ENCODE results near the gene HRH1. TPM values are rescaled to one million over a fixed set of nuclear protein-coding genes. Genes with fewer than 3 reads are reported as not detected.
"Not testable (repeated sequence)": the region's sequence is repeated elsewhere in the genome, so short reads cannot be mapped to it uniquely, and the experiment has no call there.

The HRH1 gene
- total RNA-seq, result 9.6 TPM

- DNase-seq, result peak; percentile 27
Observed at GRCh38 chr3:11154036-11154952, at the start of gene HRH1. HRH1 (plus strand) TSS chr3:11154493; CDS start chr3:11259038, 104,545 bp downstream.

GRCh38 chr3:11113316-11113715, 41.0 kb upstream of the HRH1 start:
- DNase-seq, result not testable (repeated sequence)

DNA sequence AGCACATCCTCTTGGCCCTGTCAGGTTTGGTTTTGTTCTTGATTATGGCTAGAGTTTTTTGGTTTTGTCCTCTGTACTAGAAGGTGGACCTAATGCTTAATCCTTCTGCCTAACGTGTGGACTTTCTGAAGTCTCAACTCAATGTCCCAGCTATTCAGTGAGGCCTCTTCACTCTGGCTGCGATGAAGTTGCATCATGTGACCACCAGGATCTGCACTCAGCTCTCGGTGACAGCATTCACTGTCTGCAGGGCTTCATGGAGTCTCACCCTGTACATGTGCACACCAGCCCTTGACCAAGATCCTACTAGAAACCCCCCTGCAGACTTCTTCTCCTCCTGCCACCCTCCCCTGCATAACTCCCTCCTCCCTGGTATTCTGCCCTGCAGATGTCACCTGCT, 38.7 kb upstream of the HRH1 start:
- DNase-seq, result no peak

DNA sequence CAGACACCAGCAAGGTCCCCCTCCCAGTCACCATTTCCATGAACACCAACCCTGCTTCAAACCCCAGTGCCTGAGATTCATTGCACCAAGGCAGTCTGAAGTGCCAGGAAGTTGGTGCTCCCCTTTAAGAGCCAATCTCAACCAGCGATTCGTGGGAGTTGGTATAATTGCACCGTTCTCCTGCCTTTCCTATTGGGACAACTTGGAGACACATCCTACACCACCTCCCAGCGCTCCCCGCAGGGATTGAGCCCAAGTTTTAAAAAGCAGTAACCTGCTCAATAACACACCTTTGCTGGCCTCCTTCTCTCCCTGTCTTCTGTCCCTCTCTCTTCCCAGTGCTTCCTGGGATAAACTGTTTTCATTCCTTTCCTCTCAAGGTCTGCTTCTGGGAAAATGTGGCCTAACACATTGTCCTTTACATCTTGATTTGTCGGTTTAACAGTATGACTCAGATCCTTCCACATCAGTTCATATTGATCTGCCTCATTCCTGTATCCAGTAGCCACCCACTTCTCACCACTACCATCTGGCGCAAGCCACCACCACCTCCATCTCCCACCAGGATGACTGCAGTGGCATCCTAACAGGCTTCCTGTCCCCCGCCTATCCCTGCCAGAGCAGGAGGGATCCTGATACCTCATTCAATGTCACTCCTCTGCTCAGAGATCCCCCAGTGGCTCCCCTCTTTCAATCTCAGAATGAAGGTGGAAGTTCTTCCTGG, 37.8 kb upstream of the HRH1 start:
- DNase-seq, result no peak

DNA sequence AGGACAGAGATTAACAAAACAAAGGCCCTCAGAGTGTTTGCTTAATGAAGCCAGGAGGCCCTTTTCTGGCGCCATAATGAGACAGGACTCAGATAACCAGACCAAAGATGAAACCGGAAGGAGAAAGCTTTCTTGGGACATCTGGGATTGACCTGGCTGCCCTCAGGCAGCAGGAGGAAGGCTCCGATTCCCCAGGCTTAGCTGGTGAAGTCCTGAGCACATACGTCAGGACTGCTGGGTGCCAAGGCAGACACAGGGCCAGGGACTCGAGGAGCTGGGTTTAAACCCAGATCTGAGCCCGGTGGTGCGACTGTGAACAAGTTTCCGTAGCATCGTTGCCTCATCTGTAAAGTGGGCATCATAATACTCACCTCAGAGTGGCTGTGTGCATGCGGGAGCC, 36.7 kb upstream of the HRH1 start:
- no peak for DNase-seq

DNA sequence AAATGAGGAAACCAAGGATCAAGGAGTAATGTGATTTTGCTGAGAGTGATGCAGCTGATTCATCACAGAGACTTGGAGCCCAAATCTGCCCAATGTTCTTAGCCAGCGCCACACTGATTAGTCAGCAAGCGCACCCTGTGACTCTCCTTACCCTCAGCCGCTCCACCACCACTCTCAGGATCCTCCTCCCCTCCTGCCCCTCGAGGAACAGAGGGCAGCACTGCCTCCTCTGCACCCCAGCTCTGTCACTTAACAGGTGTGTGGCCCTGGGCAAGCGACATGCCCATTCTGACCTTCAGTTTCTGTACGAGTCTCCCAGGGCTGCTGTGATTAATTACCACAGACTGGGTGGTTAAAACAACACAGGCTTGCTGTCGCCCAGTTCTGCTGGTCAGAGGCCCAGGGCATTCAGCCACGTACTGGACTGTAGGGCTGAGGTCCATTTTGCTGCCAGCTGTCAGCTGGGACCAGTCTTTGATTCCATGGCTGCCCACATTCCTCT, 36.1 kb upstream of the HRH1 start:
- no peak for DNase-seq

GRCh38 chr3:11120091-11120805, 34.0 kb upstream of the HRH1 start:
- DNase-seq, result no peak

- DNase-seq, result no peak
Observed at GRCh38 chr3:11126653-11127052, 27.6 kb upstream of the HRH1 start.

- DNase-seq, result no peak
Observed at GRCh38 chr3:11128682-11129632, 25.3 kb upstream of the HRH1 start.

GRCh38 chr3:11130385-11130784, 23.9 kb upstream of the HRH1 start:
- no peak for DNase-seq

GRCh38 chr3:11131371-11131770, 22.9 kb upstream of the HRH1 start:
- no peak for DNase-seq

- DNase-seq, result not testable (repeated sequence)
Observed at GRCh38 chr3:11131886-11132285, 22.4 kb upstream of the HRH1 start.

- no peak for DNase-seq
Observed at GRCh38 chr3:11132861-11133260, 21.4 kb upstream of the HRH1 start.

- DNase-seq, result no peak
Observed at GRCh38 chr3:11134794-11135193, 19.5 kb upstream of the HRH1 start.

GRCh38 chr3:11136116-11136515, 18.2 kb upstream of the HRH1 start:
- DNase-seq, result no peak

GRCh38 chr3:11136830-11137626, 17.3 kb upstream of the HRH1 start:
- peak; percentile 44 for DNase-seq

DNA sequence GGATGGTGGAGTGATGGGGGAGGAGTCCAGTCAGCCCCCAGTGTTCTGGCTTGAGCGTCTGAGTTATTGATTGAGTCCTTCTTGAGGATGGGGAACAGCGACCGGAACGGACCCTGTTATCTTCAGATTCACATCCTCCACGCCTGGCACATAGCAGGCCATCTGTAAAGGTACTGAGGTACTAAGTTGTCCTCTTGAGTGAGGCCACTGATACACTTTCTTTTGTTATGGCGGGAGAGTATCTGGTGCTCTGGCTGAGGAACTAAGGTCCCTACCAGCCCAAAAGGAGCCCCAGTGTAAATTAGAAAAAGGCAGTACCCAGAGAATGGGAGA, 16.7 kb upstream of the HRH1 start:
- DNase-seq, result no peak

DNA sequence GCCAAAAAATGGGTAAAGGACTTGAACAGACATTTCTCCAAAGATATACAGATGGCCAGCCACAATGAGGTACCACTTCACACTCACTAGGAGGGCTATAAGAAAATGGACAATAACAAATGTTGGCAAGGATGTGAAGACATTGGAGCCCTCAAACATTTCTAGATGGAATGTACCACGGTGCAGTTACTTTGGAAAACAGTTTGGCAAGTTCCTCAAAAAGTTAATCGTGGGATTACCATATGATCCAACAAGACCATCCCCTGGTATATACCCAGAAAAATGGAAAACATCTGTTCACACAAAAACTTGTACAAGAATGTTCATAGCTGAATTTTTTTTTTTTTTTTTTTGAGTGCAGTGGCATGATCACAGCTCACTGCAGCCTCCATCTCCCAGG, 15.9 kb upstream of the HRH1 start:
- peak; percentile 37 for DNase-seq

- peak; percentile 79 for DNase-seq
Observed at GRCh38 chr3:11140030-11140712, 14.1 kb upstream of the HRH1 start.

GRCh38 chr3:11140713-11141104, 13.6 kb upstream of the HRH1 start:
- no peak for DNase-seq

All from tongue (tissue), 2 donors.